NCI-H1930 (cell line): ENCODE data around the gene BANP.
"Not testable (repeated sequence)": the region's sequence is repeated elsewhere in the genome, so short reads cannot be mapped to it uniquely, and the experiment has no call there.

Experiments
- DNase-seq, 2 experiments: peaks; one replicate each; lab custom pipeline; 2025; lab: John Stamatoyannopoulos, UW

Gene BANP

DNA sequence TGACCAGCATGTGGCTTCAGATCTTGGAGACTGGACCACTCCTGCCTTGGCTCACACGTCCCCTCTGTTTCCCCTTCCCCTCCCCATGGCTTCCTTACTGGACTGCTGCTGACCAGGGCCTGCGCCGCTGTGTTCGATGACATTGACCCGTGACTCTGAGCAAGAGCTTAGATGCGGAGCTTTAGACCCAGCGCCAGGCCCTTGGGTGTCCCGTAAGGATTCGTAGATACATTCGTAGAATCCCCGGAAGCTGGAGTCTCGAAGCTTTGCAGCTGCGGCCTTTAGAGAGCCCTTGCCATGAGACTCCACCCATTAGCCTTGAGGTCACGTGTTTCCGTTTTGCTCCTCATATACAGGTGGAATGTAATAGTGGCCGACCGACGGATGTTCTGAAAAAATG is 65.2 kb downstream of the BANP start:
- DNase-seq: not testable (repeated sequence)

DNA sequence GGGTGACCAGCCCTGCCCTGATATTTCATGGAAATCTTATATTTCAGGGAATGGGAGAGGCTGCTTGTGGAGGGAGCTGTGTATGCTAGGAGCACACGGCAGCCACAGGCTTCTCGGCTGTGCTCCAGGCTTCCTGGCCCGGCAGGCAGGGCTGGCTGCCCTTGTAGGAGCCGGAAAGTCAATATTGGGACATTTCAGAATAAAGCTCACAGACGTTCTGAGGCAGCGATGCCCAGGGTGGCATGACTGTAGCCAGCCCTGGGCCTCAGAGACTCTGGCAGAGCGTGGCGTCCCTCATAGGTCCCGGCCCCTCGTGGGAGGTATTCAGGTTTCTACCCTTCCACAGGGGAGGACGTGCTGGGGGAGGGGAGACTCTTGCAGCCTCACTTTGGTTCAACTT is 65.7 kb downstream of the BANP start:
- DNase-seq: no peak

DNA sequence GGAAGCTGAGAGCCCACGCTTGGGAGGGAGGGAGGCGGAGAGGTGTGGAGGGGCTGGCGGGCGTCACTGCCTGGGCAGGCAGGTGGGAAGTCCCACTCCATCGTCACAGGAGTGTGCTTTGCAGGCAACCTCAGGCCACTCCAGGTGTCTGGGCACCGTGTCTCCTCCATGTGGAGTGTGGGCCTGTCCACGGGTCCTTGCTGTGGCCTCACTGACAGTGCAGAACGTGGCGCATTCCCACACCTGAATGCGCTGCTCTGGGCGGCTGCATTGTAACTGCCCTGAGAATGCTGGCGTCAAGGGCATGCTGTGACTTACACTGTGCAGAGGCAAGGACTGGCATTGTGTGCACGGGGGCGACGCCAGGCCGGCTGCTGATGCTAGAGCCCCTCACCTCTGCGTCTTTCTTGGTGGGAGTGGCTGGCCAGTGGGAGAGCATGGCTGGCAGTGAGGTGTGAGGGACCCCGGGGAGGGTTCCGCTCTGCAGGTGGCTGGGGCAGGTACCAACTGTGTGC is 66.4 kb downstream of the BANP start:
- DNase-seq: no peak

DNA sequence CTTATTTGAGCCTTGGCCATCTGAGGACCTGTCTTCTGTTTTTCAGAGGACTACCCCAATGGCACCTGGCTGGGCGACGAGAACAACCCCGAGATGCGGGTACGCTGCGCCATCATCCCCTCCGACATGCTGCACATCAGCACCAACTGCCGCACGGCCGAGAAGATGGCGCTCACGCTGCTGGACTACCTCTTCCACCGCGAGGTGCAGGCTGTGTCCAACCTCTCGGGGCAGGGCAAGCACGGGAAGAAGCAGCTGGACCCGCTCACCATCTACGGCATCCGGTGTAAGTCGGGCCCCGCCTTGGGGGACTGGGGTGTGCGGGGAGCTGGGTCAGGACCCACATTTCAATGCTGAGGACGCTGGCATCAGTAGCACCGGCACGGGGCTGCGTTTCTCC is 67.1 kb downstream of the BANP start:
- not testable (repeated sequence) for DNase-seq

DNA sequence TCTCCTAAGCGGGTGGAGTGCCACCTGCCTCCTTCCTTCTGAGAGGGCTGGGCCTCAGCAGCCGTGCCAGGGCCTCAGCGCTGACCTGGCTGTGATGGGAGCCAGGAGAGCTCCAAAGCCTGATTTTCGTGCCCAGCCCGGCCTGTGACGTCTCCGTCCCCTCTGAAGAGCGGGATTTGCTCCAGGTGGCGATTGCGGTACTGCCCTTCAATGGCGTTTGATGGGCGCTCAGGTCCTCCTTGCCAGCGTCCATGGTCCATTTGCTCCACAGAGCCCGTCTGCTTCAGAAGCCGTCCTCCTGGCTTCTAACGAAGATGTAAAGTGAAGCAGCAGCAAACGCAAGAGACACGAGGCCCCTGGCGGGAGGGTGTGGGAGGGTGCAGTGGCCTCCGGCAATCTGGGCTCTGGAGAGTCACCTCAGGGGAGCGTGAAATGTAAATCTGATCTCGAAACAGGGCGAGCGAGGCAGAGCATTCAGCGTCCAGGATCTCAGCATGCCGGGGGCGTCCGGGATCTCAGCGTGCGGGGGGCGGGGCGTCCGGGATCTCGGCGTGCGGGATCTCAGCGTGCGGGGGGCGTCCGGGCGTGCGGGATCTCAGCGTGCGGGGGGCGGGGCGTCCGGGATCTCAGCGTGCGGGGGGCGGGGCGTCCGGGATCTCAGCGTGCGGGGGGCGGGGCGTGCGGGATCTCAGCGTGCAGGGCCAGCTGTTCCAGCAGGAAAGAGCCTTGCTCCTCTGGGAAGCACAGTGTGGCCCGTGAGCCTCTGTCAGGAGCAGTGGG is 68.0 kb downstream of the BANP start:
- not testable (repeated sequence) for DNase-seq

DNA sequence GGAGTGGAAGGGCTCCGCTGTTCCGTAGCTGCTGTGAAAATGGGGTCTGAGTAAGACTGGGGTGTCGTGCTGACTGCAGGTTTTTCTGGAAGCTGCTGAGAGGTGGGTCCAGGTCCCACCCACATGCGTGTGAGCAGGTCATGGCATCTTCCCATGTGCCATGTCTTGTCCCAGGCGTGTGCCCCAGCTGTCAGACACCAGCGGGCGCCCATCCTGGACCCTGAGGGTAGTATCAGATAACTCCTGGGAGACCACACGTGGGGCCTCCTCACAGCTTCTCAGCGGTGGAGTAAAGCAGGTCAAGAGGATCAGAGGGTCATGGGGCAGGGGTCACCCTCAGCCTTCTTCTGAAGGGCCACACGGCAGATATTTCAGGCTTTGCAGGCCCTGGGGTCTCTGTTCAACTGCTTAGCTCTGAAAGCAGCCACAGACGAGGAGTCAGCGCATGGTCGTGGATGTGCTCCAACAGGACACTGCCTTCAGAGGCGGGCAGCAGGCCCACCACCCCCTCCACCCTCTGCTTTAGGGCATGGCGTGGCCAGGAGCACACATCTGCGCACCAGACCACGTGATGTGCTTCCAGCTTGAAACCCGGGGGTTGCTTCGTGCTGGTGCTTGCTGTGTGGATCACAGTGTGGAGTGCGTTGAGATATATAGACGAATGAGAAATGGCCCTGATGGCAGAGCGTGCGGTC is 68.7 kb downstream of the BANP start:
- DNase-seq: no peak

DNA sequence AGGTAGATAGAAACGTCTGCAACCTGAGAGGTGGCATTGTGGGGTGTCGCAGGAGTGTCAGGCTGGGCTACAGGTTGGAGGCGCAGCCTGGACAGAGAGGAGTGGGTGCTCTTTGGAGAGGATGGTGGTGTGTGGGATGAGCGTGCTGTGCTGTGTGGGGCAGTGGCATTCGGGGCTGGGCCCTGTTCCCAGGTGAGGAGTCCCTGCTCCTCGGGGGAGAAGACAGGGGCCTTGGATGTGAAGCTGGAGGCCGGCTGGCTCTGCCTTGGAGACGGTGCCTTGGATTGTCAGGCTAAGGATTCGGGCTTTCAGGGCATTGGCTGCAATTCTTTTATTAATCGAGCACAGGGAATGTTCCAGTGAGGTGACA is 69.3 kb downstream of the BANP start:
- DNase-seq: no peak

DNA sequence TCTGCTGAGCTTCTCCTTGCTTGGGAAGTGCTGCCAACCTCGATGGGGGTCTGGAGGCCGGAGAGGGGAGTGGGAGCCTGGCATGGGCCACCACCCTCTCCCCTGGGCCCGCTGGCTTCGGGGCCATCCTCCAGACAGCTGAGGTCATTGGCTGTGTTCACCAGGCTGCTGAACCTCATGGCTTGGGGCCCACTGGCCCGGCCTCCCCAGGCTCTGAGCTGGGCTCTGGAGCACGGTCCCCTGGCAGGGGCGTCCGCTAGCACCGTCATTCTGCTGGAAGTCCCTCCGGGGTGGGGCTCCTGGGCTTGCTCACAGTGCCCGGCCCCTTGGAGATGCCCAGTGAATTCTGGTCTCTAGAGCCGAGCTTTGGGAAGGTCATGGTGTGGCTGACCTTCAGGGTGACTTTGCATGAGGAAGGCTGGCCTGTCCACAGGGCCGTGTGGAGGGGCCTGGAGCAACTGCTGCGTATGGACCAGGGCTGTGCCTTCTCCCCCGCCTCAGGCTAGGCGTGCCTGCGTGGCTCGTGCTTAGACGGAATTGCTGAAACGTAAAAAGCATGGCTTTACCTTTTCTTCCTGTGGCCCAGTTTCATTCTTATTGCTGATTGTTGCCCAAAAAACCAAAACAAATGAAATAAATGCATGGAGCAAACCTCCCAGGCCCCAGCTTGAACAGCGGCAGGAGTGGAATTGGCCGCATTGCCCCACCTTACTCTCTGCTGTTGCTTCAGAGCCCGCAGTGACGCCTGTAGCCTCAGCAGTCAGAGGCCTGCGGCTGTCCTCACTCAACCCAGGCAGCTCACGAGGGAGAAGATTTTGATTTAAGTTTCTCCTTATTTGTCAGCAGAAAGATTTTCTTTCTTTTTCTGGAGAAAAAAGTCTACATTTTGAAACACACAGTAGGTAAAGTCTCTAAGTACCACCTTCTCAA is 70.1 kb downstream of the BANP start:
- DNase-seq: not testable (repeated sequence)

DNA sequence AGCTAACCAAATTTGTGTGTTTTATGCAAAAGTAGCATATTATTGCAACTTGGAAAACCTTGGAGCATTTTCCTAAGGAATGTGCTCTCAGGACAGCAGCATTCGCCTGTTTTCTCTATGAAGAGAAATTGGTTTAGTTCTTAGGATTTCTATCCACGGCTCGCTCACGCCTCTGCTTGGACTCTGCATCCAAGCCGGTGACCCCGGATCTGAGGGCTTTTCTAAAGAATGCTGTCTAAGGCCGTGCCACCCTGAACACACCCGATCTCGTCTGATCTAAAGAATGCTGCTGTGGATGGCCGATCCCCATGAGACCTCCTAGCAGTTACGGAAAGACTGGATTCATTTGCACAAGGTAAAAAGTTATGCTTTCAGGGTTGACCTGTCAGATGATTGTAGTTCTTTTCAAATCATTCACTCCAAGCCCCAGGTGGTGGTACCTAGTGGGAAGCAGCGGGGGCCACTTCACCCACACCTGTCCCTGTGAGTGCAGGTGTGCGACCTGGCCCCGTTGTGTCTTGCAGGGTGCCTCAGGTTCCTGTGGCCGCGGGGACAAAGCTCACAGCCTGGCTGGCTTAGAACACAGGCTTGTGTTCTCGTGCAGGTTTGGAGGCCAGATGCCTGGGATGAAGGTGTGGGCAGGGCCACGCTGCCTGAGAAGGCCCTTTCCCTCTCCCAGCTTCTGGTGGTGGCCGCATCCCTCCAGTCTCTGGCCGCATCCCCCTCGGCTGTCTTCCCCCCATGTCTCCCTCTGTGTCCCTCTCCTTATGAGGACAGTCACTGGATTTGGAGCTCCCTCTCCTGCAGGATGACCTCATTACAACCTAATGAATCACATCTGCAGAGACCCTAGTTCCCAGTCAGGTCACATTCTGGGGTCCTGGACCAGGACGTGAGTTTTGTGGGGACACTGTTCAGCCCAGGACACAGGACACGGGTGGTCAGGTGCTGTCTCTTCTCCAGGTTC is 71.1 kb downstream of the BANP start:
- DNase-seq: no peak

DNA sequence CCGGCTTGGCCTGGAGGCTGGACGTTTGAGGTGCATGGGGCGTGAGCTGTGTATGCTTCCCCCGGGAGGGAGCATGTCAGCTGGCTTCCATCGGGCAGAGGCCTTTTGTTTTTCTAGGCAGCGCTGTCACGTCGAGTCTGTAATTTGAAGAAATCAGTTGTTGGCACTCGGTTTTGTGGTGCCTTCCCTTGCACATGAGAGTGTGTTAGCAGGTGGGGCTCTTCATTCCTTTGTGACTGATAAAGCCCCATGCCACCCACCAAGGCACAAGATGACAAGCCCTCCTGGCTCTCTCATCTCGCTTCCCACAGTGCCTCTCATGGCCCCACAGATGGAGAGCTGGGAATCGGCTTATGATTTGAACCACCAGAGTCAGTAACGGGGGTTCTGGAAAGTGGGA is 72.1 kb downstream of the BANP start:
- no peak for DNase-seq

DNA sequence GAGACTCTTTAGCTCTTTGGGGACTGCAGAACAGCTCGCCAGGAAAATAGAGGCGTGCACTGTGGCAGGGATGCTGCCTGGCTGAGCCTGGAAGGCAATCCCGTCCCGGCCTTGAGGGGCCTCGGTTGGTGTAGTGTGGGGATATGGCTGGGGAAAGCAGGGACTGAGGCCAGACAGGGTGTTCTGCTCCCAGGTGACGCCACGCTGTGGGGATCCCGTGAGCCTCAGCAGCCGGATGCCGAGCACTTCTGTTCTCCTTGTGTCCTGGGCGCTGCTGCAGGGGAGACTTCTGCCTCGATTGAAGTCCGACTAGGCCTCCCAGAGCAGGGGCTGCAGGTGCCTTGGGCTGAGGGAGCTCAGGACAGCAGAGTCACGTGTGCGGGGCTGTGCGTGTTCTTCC is 72.6 kb downstream of the BANP start:
- DNase-seq: no peak

DNA sequence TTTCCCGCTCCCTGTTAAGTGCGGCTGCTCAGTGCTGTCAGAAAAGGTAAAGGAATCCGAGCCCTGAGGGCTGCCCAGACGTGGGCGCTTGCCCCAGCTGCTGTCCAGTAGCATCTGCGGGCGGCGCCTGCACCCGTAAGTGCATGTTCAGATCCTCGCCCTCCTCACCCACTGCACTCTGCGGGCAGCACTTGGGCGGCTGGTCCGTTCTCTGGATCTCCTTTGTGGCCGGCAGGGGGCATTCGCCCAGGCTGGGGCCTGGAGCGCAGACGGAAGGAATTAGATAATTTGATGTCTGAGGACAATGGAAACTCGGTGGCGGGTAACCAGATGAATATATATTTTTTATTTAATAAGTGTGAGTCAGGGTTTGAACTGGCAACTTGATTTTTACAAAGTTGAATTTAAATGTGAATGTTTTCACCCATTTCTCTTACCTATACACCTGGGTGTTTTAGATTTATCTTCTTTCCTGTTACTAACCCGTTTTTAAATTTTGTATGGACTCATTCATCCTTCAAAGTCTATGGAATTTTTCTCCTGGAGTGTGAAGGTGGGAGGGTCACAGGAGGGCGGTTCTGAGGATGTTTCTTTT is 73.4 kb downstream of the BANP start:
- not testable (repeated sequence) for DNase-seq

DNA sequence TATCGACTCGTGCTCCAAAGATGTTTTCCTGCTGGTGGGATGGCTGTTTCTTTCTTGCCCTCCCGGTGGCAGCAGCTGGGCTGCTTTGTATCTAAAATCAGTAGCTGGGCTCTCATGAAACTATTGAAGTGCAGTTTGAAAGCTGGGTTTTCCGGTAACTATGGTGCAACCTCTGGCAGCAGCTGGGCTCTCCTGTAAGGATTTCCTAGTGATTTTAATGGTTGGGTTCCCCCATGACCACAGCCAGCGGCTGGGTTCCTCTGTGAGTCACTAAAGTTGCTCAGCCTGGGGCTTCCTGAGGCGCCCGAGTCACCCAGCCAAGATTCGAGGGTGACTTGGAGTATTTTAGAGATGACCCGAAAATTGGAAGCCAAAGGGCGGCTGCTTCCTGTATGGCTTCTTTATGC is 73.9 kb downstream of the BANP start:
- DNase-seq: not testable (repeated sequence)

DNA sequence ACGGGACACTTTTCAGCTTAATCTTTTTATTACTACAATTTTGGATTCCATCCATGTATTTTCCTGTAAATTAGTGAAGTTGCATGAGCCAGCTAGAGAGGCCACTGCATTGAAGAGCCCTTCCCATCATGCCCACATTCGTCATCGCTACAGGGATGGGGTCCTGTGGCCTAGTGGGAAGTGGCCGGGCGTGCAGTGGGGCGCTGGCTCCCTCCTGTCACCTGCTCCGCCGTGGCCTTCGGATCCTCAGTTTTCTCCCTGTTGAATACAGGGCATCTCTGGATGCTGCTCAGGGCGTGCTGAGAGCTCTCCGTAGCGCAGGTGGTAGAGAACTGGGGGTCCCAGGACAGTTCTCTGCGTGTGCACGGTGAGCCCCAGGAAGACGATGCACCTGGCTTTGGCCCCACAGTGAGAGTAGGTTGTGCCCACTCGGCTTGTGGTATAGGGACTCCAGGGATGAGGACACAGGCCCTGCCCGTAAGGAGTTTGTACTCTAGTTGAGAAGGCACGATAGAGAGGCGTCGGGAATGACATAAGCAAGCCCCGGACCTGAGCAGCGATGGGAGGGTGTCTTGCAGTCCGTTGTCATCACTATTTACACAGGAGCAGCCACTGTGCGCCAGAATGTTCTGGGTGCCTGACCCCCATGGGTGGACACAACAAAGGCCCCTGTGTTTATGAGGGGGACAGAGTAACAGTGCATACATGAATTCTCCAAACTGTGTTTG is 74.8 kb downstream of the BANP start:
- not testable (repeated sequence) for DNase-seq

DNA sequence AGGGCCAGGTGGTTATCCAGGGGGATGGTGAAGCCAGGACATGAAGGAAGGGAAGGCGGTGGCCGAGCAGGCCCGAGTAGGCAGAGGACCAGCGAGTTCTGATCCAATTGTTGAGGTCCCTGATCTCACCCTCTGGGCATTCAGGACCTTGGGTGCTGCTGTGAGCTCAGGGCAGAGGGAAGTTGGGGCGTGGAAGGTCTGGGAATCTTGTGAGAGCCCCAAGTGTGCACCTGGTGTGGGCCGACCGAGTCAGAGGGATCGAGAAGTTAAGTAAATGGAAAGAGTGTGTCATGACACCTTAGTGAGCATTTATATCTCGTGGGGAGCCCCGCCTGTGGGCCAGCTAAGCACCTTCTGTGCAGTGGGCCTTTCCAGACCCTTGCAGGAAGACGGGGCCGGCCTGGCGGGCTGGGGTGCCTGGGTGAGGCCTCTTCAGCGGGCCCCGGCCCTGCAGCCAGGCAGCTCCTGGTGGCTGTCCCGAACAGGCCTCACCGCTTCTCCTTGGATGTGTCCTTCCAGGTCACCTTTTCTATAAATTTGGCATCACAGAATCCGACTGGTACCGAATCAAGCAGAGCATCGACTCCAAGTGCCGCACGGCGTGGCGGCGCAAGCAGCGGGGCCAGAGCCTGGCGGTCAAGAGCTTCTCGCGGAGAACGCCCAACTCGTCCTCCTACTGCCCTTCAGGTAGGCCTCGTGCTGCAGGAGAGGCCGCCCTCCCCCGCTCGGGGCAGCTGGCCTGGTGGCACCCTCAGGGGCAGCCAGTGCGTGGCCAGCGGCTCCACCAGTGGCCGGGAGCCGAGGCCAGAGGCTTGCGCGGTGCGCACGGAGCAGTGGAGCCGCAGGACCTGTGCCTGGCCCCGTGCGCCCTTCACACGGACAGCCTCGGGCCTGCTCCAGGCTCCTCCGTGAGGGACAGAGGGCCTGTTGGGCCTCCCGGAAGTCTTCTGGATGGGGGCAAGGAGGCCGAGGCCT is 76.0 kb downstream of the BANP start:
- DNase-seq: no peak

DNA sequence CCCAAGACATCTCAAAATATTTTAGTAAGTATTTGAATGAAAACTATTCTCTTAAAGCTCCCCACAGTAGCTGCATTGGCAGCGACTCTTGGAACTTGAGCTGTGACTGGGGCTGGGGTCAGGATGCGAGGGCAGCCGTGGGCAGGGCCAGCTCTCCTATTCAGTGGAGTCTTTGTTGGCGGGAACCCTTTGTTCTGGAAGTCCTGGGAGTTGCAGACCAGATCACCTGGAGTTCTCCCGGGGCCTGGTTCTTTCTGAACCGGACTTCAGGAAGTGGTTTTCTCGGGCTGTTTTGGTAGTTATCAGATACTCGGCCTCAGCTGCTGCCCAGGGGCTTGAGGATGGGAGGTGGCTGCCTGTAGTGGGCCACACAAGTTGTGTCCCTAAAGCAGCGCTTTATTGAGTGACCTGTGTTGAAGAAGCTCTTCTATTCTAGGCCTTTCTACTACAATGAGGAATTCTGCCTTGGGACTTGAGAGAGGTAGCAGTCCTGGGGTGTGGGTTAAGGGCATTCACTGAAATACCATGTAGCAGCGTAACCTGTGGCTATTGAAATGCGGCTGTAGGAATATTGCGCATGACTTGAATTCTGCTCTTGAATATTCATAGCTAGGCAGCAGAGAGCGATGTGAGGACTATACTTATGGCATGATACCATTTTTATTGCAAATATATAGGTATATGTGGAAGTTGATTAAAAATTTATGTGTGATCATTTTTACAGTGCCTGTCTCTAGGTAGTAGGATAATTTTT is 77.1 kb downstream of the BANP start:
- DNase-seq: not testable (repeated sequence)

DNA sequence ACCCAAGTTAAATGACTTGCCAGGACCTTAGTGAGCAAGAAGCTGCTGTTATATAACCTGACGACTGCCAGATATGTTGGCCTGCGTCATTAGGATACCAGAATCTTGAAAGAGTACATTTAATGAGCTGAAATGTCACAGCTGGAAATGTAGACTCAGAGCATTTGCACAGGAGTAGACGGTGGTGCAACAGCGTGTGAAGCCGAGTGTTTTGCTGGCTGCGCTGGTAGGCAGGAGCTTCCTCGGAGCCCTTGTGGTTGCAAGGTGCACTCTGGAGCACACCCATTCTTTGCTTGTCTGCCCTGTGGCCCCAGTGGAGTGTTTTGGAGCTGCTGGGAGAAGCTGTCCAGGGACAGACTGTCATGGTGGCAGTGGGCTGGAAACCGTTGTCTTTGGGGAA is 79.3 kb downstream of the BANP start:
- DNase-seq: no peak

DNA sequence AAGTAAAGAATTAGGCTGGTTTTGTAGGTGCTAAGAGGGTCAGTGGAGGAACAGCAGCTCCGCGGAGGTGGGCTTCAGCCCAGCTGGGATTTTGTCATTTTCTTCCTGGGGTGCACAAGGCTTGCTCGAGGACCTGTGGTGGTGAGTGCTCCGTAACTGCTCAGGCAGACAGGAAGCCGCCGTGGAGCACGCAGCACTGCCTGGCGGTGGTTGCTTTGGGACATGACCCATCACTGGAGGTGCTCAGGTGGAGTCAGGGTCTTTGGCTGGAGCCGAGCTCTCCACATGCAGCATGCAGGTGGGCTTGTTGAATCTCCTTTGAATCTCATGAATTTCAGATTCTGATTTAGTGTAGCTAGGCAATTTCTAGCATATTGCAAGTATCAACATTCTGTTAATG is 79.7 kb downstream of the BANP start:
- DNase-seq: not testable (repeated sequence)
